Subcutaneous abdominal adipose tissue (tissue), 5 donors: ENCODE results near the gene FSTL4.

Source experiments
- H3K27ac ChIP-seq: one replicate; pipeline ENCODE4 v1.7.0; 2013; ENCODE audit warnings: low read depth, mild to moderate bottlenecking, inconsistent platforms, low read length, moderate library complexity
- H3K27me3 ChIP-seq, 5 donors: one replicate each; pipeline ENCODE4 v1.7.0; 2013; ENCODE audit warnings: low read length in 5 of 5, inconsistent platforms in 1 of 5; ENCODE audit not compliant: control insufficient read depth in 5 of 5, insufficient read depth in 4 of 5
- H3K36me3 ChIP-seq, 5 donors: one replicate each; pipeline ENCODE4 v1.7.0; 2013; ENCODE audit warnings: low read length in 5 of 5; ENCODE audit not compliant: control insufficient read depth in 5 of 5, insufficient read depth in 5 of 5
- H3K4me1 ChIP-seq, 5 donors: one replicate each; pipeline ENCODE4 v1.7.0; 2013; ENCODE audit warnings: low read length in 5 of 5, mild to moderate bottlenecking in 3 of 5, moderate library complexity in 1 of 5; ENCODE audit not compliant: control insufficient read depth in 5 of 5, insufficient read depth in 5 of 5
- H3K4me3 ChIP-seq, 5 donors: one replicate each; pipeline ENCODE4 v1.7.0; 2013; ENCODE audit warnings: low read length in 5 of 5, low read depth in 1 of 5
- H3K9ac ChIP-seq, 5 donors: one replicate each; pipeline ENCODE4 v1.7.0; 2013; ENCODE audit warnings: low read length in 5 of 5, mild to moderate bottlenecking in 4 of 5, moderate library complexity in 3 of 5
- H3K9me3 ChIP-seq, 5 donors: one replicate each; pipeline ENCODE4 v1.7.0; 2013; ENCODE audit warnings: low read length in 5 of 5; ENCODE audit not compliant: control insufficient read depth in 5 of 5
- donor health status: healthy.
- donor health status: healthy.
- donor health status: healthy.
- donor health status: healthy.
- donor health status: healthy.

The FSTL4 gene

GRCh38 chr5:133423011-133423617, 189.2 kb downstream of the FSTL4 start:
- Histone ChIP-seq H3K4me3 (peak overlapping the region in 1 of 5 donors; percentile 4), H3K27me3 (peaks cover 4 to 19% (median 6%) of the 10 kb centered on the region in 5 donors), H3K9ac (no peak overlapping the region), H3K27ac (no peak overlapping the region), H3K36me3 (no peaks in the 10 kb centered on the region), H3K9me3 (no peaks in the 10 kb centered on the region), H3K4me1 (peaks cover 0 to 8% (median 7%) of the 10 kb centered on the region in 5 donors)

DNA sequence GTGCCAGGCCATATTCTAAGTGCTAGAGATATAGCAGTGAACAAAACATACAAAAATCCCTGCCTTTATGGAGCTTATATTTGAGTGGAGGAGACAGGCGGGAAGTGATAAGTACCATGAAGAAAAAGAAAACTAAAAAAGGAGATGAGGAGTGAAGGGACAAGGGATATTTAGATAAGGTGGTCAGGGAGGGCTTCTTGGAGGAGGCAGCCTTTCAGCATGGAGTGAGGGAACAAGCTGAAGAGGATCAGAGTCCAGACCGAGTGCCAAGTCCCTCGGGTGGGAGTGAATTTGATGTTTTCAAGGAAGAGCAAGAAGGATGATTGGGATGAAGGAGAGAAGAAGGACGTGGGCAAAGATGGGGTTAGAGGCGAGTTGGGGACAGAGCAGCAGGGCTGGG, 190.5 kb downstream of the FSTL4 start:
- H3K27ac ChIP-seq = no peak overlapping the region
- peaks cover 0 to 8% (median 7%) of the 10 kb centered on the region in 5 donors for H3K4me1 ChIP-seq
- H3K9me3 ChIP-seq = peaks cover 0 to 3% (median 0%) of the 10 kb centered on the region in 5 donors
- peaks cover 3 to 9% (median 5%) of the 10 kb centered on the region in 5 donors for H3K27me3 ChIP-seq
- no peaks in the 10 kb centered on the region for H3K36me3 ChIP-seq
- H3K9ac ChIP-seq = no peak overlapping the region
- no peak overlapping the region for H3K4me3 ChIP-seq

- Histone ChIP-seq H3K9ac (no peak overlapping the region), H3K27me3 (peaks cover 3 to 8% (median 5%) of the 10 kb centered on the region in 5 donors), H3K4me1 (peaks cover 0 to 8% (median 7%) of the 10 kb centered on the region in 5 donors), H3K36me3 (no peaks in the 10 kb centered on the region), H3K27ac (no peak overlapping the region), H3K9me3 (peaks cover 0 to 3% (median 0%) of the 10 kb centered on the region in 5 donors), H3K4me3 (no peak overlapping the region)
Observed at GRCh38 chr5:133421394-133421793, 190.9 kb downstream of the FSTL4 start.

GRCh38 chr5:133420440-133421301, 191.7 kb downstream of the FSTL4 start:
- no peak overlapping the region for H3K27ac ChIP-seq
- no peaks in the 10 kb centered on the region for H3K36me3 ChIP-seq

DNA sequence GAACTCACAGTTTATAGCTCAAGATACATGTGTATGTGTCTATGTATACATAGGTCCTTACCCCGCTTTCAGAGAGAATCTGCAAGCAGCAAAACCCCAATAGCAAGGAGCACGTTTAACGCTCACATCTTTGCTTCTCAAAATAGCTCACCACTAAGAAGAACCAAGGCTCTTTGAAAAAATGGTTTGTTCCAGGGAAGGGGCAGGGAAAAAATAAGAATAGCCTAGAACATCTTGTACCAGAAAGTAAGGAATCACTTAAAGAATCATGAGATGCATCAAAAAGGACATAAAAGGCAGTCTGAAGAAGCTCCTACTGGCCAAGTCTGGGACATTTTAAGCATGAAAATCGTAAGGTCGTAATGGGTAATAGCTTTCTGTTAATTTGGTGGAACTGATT, 196.4 kb downstream of the FSTL4 start:
- H3K4me3 ChIP-seq = no peak overlapping the region
- no peak overlapping the region for H3K27ac ChIP-seq
- H3K36me3 ChIP-seq = no peaks in the 10 kb centered on the region
- H3K4me1 ChIP-seq = no peaks in the 10 kb centered on the region
- no peak overlapping the region for H3K9ac ChIP-seq
- H3K27me3 ChIP-seq = peaks cover 0 to 4% (median 0%) of the 10 kb centered on the region in 5 donors
- H3K9me3 ChIP-seq = peaks cover 0 to 3% (median 0%) of the 10 kb centered on the region in 5 donors

More at GRCh38 chr5:133420440-133421301, 191.7 kb downstream of the FSTL4 start:
- peaks cover 0 to 3% (median 0%) of the 10 kb centered on the region in 5 donors for H3K9me3 ChIP-seq
- H3K9ac ChIP-seq = no peak overlapping the region
- H3K27me3 ChIP-seq = peaks cover 3 to 8% (median 4%) of the 10 kb centered on the region in 5 donors
- H3K4me3 ChIP-seq = no peak overlapping the region
- peaks cover 0 to 8% (median 7%) of the 10 kb centered on the region in 5 donors for H3K4me1 ChIP-seq

GRCh38 chr5:133415506-133415905, 196.8 kb downstream of the FSTL4 start:
- H3K9me3 ChIP-seq = peaks cover 0 to 3% (median 0%) of the 10 kb centered on the region in 5 donors
- H3K36me3 ChIP-seq = no peaks in the 10 kb centered on the region
- H3K4me1 ChIP-seq = no peaks in the 10 kb centered on the region
- no peak overlapping the region for H3K4me3 ChIP-seq
- no peak overlapping the region for H3K27ac ChIP-seq
- peaks cover 0 to 2% (median 0%) of the 10 kb centered on the region in 5 donors for H3K27me3 ChIP-seq
- no peak overlapping the region for H3K9ac ChIP-seq

GRCh38 chr5:133412661-133413060, 199.7 kb downstream of the FSTL4 start:
- Histone ChIP-seq H3K9ac (no peak overlapping the region), H3K36me3 (no peaks in the 10 kb centered on the region), H3K9me3 (peaks cover 0 to 3% (median 0%) of the 10 kb centered on the region in 5 donors)

DNA sequence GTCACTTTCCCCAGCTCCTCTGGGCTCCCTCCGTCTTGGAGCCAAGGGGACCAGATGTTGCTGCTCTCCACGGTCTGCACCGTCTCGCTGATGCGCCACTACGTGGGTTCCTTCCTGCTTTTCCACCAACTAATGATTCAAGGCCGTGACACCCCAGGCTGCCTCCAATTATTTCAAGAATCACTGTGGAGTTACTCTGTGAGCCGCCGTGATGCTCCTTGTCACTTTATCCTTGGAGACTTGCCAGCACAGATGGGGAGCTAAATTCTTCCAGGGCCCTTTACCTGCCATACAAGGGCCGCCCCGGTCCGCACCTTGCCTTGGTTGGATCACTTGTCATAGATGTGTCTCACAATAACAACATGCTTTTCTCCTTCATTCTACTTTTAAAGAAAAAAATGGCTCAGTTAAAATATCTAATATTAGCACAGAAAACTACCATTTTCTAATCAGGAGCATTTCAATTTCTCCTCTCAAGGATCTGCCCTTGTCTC, 202.0 kb downstream of the FSTL4 start:
- Histone ChIP-seq H3K9me3 (no peaks in the 10 kb centered on the region), H3K4me3 (no peak overlapping the region), H3K36me3 (no peaks in the 10 kb centered on the region), H3K9ac (no peak overlapping the region), H3K27me3 (peaks cover 0 to 7% (median 0%) of the 10 kb centered on the region in 5 donors), H3K27ac (no peak overlapping the region), H3K4me1 (no peaks in the 10 kb centered on the region)

More at GRCh38 chr5:133412661-133413060, 199.7 kb downstream of the FSTL4 start:
- H3K27ac ChIP-seq = no peak overlapping the region
- no peaks in the 10 kb centered on the region for H3K4me1 ChIP-seq
- peaks cover 0 to 4% (median 0%) of the 10 kb centered on the region in 5 donors for H3K27me3 ChIP-seq
- H3K4me3 ChIP-seq = no peak overlapping the region

DNA sequence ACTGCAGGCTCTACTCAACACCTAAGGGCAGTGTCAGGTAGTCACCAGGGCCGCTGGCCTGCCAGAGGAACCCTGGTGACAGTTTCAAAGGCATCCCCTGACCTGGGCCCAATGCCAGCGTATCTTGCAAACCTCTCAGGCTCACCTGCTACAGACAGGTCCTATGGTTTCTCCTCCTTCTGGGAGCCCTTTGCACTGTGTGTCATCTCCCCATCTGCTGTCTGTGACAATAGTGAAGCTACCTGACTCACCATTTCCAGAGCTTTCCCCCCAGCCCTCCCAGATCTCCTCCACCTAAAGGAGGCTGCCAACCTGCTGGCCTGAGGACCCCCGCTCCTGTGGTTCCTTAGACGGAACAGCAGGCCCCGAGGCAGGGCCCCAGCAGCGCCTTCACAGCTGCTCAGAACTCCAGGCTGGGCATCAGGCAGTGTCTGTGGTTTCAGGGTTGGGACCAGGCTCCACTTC, 203.1 kb downstream of the FSTL4 start:
- H3K27me3 ChIP-seq = peaks cover 0 to 7% (median 0%) of the 10 kb centered on the region in 5 donors
- no peaks in the 10 kb centered on the region for H3K36me3 ChIP-seq
- H3K4me3 ChIP-seq = no peak overlapping the region
- no peaks in the 10 kb centered on the region for H3K4me1 ChIP-seq
- no peak overlapping the region for H3K9ac ChIP-seq
- no peaks in the 10 kb centered on the region for H3K9me3 ChIP-seq
- H3K27ac ChIP-seq = no peak overlapping the region

GRCh38 chr5:133408322-133408721, 204.0 kb downstream of the FSTL4 start:
- no peaks in the 10 kb centered on the region for H3K36me3 ChIP-seq
- no peaks in the 10 kb centered on the region for H3K4me1 ChIP-seq
- peaks cover 0 to 7% (median 0%) of the 10 kb centered on the region in 5 donors for H3K27me3 ChIP-seq
- H3K4me3 ChIP-seq = no peak overlapping the region
- no peak overlapping the region for H3K27ac ChIP-seq
- no peak overlapping the region for H3K9ac ChIP-seq
- H3K9me3 ChIP-seq = no peaks in the 10 kb centered on the region
